ENCODE data around the gene RITA1. TPM values are rescaled to one million over a fixed set of nuclear protein-coding genes. Genes with fewer than 3 reads are reported as not detected.

Gene RITA1
- total and polyA plus RNA-seq, 2 of the 4 experiments (the other 2 are of a cell fraction): 14.2 to 14.7 TPM

- Histone ChIP-seq H3K14ac (replicated peaks; ENCODE audit: low read depth, low read length) (no peak overlapping the region), H3K27ac (ENCODE audit: insufficient read depth, low read length) (no peak overlapping the region), H4K91ac (ENCODE audit: insufficient read depth, low read depth, low read length) (no peak overlapping the region), H2AFZ (replicated peaks; ENCODE audit: low read length, poor library complexity) (no peak overlapping the region), H3K56ac (ENCODE audit: extremely low read depth, insufficient read depth, low read length) (no peak overlapping the region), H3K4me3 (ENCODE audit: insufficient read depth, low read depth, low read length) (no peak overlapping the region), H3K9ac (ENCODE audit: low read depth, low read length) (no peak overlapping the region), H2BK20ac (ENCODE audit: low read depth, low read length) (no peak overlapping the region), H3K79me1 (ENCODE audit: low read depth in 1 of 2, low read length in 2 of 2) (no peaks in the 10 kb centered on the region), H3K36me3 (ENCODE audit: control insufficient read depth, insufficient read depth, low read length) (no peaks in the 10 kb centered on the region), H4K20me1 (ENCODE audit: insufficient read depth, low read length) (no peaks in the 10 kb centered on the region), H4K5ac (ENCODE audit: low read depth, low read length) (no peak overlapping the region), H3K4me2 (ENCODE audit: low read depth, low read length) (no peak overlapping the region), H3K9me1 (ENCODE audit: insufficient read depth, low read length) (no peaks in the 10 kb centered on the region), H2BK15ac (ENCODE audit: low read depth, low read length) (no peak overlapping the region), H4K8ac (ENCODE audit: low read depth in 2 of 2, low read length in 2 of 2) (no peak overlapping the region), H3K18ac (ENCODE audit: low read depth, low read length) (no peak overlapping the region), H3K9me3 (ENCODE audit: control insufficient read depth, insufficient read depth, low read length) (no peaks in the 10 kb centered on the region), H3K4me1 (ENCODE audit: control insufficient read depth, insufficient read depth, low read length) (peaks cover 2% of the 10 kb centered on the region; the same call in 1 of the 2 replicates), H2BK120ac (ENCODE audit: low read depth, low read length) (no peak overlapping the region), H3K4ac (ENCODE audit: low read depth, low read length) (no peak overlapping the region), H2AK9ac (replicated peaks; ENCODE audit: low read depth, low read length, poor library complexity) (no peak overlapping the region), H2AK5ac (ENCODE audit: low read depth, low read length) (no peak overlapping the region), H3K23ac (ENCODE audit: low read depth, low read length) (no peak overlapping the region), H2BK5ac (ENCODE audit: low read depth, low read length, poor library complexity, severe bottlenecking) (no peak overlapping the region), H3K27me3 (ENCODE audit: control insufficient read depth, insufficient read depth, low read length) (peaks cover 46% of the 10 kb centered on the region)
- no peak for TF ChIP-seq MAZ (IDR thresholded peaks at IDR 0.05; ENCODE audit: borderline replicate concordance, low read depth, low read length)
- no peak for TF ChIP-seq MAFK (IDR thresholded peaks at IDR 0.05; ENCODE audit: low read depth, low read length)
- TF ChIP-seq BHLHE40 (IDR thresholded peaks at IDR 0.05; ENCODE audit: low read depth, low read length): no peak
- TF ChIP-seq, protein P1, sequence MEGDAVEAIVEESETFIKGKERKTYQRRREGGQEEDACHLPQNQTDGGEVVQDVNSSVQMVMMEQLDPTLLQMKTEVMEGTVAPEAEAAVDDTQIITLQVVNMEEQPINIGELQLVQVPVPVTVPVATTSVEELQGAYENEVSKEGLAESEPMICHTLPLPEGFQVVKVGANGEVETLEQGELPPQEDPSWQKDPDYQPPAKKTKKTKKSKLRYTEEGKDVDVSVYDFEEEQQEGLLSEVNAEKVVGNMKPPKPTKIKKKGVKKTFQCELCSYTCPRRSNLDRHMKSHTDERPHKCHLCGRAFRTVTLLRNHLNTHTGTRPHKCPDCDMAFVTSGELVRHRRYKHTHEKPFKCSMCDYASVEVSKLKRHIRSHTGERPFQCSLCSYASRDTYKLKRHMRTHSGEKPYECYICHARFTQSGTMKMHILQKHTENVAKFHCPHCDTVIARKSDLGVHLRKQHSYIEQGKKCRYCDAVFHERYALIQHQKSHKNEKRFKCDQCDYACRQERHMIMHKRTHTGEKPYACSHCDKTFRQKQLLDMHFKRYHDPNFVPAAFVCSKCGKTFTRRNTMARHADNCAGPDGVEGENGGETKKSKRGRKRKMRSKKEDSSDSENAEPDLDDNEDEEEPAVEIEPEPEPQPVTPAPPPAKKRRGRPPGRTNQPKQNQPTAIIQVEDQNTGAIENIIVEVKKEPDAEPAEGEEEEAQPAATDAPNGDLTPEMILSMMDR (conservative IDR thresholded peaks at IDR 0.05; ENCODE audit: low read depth, low read length): no peak
- TF ChIP-seq, protein P2, sequence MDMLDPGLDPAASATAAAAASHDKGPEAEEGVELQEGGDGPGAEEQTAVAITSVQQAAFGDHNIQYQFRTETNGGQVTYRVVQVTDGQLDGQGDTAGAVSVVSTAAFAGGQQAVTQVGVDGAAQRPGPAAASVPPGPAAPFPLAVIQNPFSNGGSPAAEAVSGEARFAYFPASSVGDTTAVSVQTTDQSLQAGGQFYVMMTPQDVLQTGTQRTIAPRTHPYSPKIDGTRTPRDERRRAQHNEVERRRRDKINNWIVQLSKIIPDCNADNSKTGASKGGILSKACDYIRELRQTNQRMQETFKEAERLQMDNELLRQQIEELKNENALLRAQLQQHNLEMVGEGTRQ (IDR thresholded peaks at IDR 0.05; ENCODE audit: low read depth, low read length): no peak
- dilution Hi-C loops (cut with HindIII; ENCODE audit: low sequenced_read_pairs, unreplicated experiment): no loop called here
- DNase-seq (no peak), ATAC-seq (ENCODE audit: low read depth) (no peak)
- CTCF ChIA-PET: no interaction called here
- in situ Hi-C loops (cut with MboI; ENCODE audit: low sequenced_read_pairs): no loop called here
- intact Hi-C loops (cut with micrococcal nuclease): loop anchor here (5.0 kb wide), 1 partner anchor 159 kb away; no protein-coding TSS in a partner anchor
- no CpG with 5 or more reads among the region's 3 CpGs for WGBS, 2 experiments (ENCODE audit: extremely low coverage in 2 of 2, insufficient read length in 1 of 2)
- BruUV-seq (replicated peaks): no TSS peak
- POLR2A ChIA-PET (ENCODE audit: unreplicated experiment): no interaction called here
These were observed 33.9 kb upstream of the RITA1 start for GRCh38 chr12:113151655-113152054.

Data from IMR-90 (cell line).